Endodermal cell (in vitro differentiated cells): ENCODE results near the gene SRGAP1. TPM values are rescaled to one million over a fixed set of nuclear protein-coding genes. Genes with fewer than 3 reads are reported as not detected.

Experiments
- DNase-seq: peaks from one replicate; pipeline ENCODE4 v3.0.0-alpha.2; 2017
- H3K27ac ChIP-seq: 2 replicates; pipeline ENCODE4 v1.5.1; 2013; ENCODE audit warnings: mild to moderate bottlenecking, low read depth, low read length, moderate library complexity
- H3K27me3 ChIP-seq: 2 replicates; pipeline ENCODE4 v1.6.1; 2013; ENCODE audit warnings: mild to moderate bottlenecking, low read length, moderate library complexity; ENCODE audit not compliant: insufficient read depth, control insufficient read depth, poor library complexity, severe bottlenecking
- H3K36me3 ChIP-seq: 2 replicates; pipeline ENCODE4 v1.7.0; 2013; ENCODE audit warnings: mild to moderate bottlenecking, low read length, moderate library complexity; ENCODE audit not compliant: control insufficient read depth, insufficient read depth
- H3K4me1 ChIP-seq: one replicate; pipeline ENCODE4 v1.7.0; 2013; ENCODE audit warnings: low read length; ENCODE audit not compliant: control insufficient read depth, insufficient read depth
- H3K4me3 ChIP-seq: 2 replicates; pipeline ENCODE4 v1.5.1; 2013; ENCODE audit warnings: mild to moderate bottlenecking, low read length, moderate library complexity
- H3K9ac ChIP-seq: 2 replicates; pipeline ENCODE4 v1.6.1; 2013; ENCODE audit warnings: mild to moderate bottlenecking, low read length, moderate library complexity; ENCODE audit not compliant: poor library complexity, severe bottlenecking; ENCODE audit errors: extremely low read depth
- H3K9me3 ChIP-seq: 2 replicates; pipeline ENCODE4 v1.6.1; 2013; ENCODE audit warnings: mild to moderate bottlenecking, low read length, moderate library complexity; ENCODE audit not compliant: control insufficient read depth
- H3K27ac Mint-ChIP-seq: 2 replicates; pipeline ENCODE4 v1.8.0; 2020; ENCODE audit warnings: mixed read lengths
- H3K27me3 Mint-ChIP-seq: 2 replicates; pipeline ENCODE4 v1.8.0; 2021; ENCODE audit warnings: mild to moderate bottlenecking, mixed read lengths; ENCODE audit not compliant: insufficient read depth
- H3K36me3 Mint-ChIP-seq: 2 replicates; pipeline ENCODE4 v1.8.0; 2020; ENCODE audit warnings: low read depth, mixed read lengths
- H3K4me1 Mint-ChIP-seq: 2 replicates; pipeline ENCODE4 v1.8.0; 2020; ENCODE audit warnings: mixed read lengths
- H3K4me3 Mint-ChIP-seq: 2 replicates; pipeline ENCODE4 v1.8.0; 2020; ENCODE audit warnings: mild to moderate bottlenecking, moderate library complexity, mixed read lengths
- H3K9me3 Mint-ChIP-seq: 2 replicates; pipeline ENCODE4 v1.8.0; 2020; ENCODE audit warnings: mild to moderate bottlenecking, mixed read lengths
- CTCF ChIP-seq: fragments of 200-600 bp; sonication (generic); conservative IDR thresholded peaks from 2 replicates; pipeline ENCODE4 v1.5.0; 2021; ENCODE audit warnings: antibody characterized with exemption, mild to moderate bottlenecking
- WGBS, 2 experiments: methylation state at CpG; one replicate each; pipeline versions ENCODE4 v1.1.5 to v1.1.7; 2013; ENCODE audit warnings: missing lambda C conversion rate in 2 of 2, mixed read lengths in 1 of 2; ENCODE audit not compliant: insufficient coverage in 1 of 2, insufficient read length in 1 of 2; 5-methylcytosine and 5-hydroxymethylcytosine counted together
- total RNA-seq, 2 donors: library from RNA; stranded (reverse); fragmentation: NEBNext Ultra II Directional in 1 of 2; extraction: Animal tissue kit (Norgen Biotek cat#: 25700) in 1 of 2; gene quantifications; 2 replicates in 1 of 2; 3 replicates in 1 of 2; pipeline ENCODE4 v1.2.1, GENCODE V29; 2021

The SRGAP1 gene
- total RNA-seq, 2 donors from 2014 or later, result 10.6 to 13.4 TPM

- no peak overlapping the region for H3K4me3 Mint-ChIP-seq
- no peak for DNase-seq
Measured at GRCh38 chr12:63976902-63977395, 132.4 kb downstream of the SRGAP1 start.

DNA sequence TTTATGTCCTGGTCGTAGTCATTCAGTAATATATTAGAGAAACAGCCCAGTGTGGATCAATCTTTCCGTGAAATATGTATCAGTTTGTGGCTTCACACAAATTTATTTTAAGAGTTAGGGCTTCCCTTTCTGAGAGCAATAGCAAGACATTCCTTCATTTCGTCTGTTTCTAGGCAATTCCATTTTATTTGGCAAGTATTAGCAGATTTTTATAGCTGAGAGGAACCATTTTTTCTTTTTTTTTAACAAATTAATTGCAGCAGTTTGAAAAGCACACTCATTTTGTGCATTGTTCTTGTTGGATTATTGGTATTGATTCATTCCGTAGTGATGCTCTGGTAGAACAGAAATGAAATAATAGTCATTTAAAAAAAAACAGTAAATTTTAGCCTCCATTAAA is 132.9 kb downstream of the SRGAP1 start:
- no peak overlapping the region for H3K4me3 ChIP-seq
- no peak for TF ChIP-seq CTCF
- H3K27me3 ChIP-seq, result no peaks in the 10 kb centered on the region
- WGBS, 2 experiments, result 93 to 100% methylated on average over 2 to 3 of the region's 4 CpGs
- DNase-seq, result no peak
- H3K27ac Mint-ChIP-seq, result no peak overlapping the region
- H3K4me1 Mint-ChIP-seq, result no peaks in the 10 kb centered on the region
- no peaks in the 10 kb centered on the region for H3K4me1 ChIP-seq
- no peaks in the 10 kb centered on the region for H3K27me3 Mint-ChIP-seq
- no peaks in the 10 kb centered on the region for H3K36me3 Mint-ChIP-seq
- H3K9ac ChIP-seq, result no peak overlapping the region
- H3K9me3 ChIP-seq, result no peaks in the 10 kb centered on the region
- no peaks in the 10 kb centered on the region for H3K36me3 ChIP-seq
- no peak overlapping the region for H3K4me3 Mint-ChIP-seq
- H3K27ac ChIP-seq, result no peak overlapping the region
- H3K9me3 Mint-ChIP-seq, result no peaks in the 10 kb centered on the region

More at GRCh38 chr12:63976902-63977395, 132.4 kb downstream of the SRGAP1 start:
- H3K9me3 ChIP-seq, result no peaks in the 10 kb centered on the region
- no peaks in the 10 kb centered on the region for H3K4me1 ChIP-seq
- no peak overlapping the region for H3K9ac ChIP-seq
- no peak overlapping the region for H3K27ac ChIP-seq
- Mint-ChIP-seq H3K4me1 (no peaks in the 10 kb centered on the region), H3K27ac (no peak overlapping the region), H3K9me3 (no peaks in the 10 kb centered on the region), H3K36me3 (no peaks in the 10 kb centered on the region), H3K27me3 (no peaks in the 10 kb centered on the region)
- no peaks in the 10 kb centered on the region for H3K36me3 ChIP-seq
- TF ChIP-seq CTCF, result no peak
- 100% methylated on average over 1 to 4 of the region's 4 CpGs for WGBS, 2 experiments
- H3K27me3 ChIP-seq, result no peaks in the 10 kb centered on the region
- H3K4me3 ChIP-seq, result no peak overlapping the region

- no peaks in the 10 kb centered on the region for H3K4me1 ChIP-seq
- no peak for TF ChIP-seq CTCF
- H3K27me3 ChIP-seq, result no peaks in the 10 kb centered on the region
- no peak overlapping the region for H3K9ac ChIP-seq
- no peak overlapping the region for H3K4me3 ChIP-seq
- DNase-seq, result no peak
- no peaks in the 10 kb centered on the region for H3K36me3 ChIP-seq
- Mint-ChIP-seq H3K27me3 (no peaks in the 10 kb centered on the region), H3K4me3 (no peak overlapping the region), H3K9me3 (no peaks in the 10 kb centered on the region), H3K36me3 (no peaks in the 10 kb centered on the region), H3K4me1 (no peaks in the 10 kb centered on the region), H3K27ac (no peak overlapping the region)
- H3K9me3 ChIP-seq, result no peaks in the 10 kb centered on the region
- 82% methylated on average over 1 of the region's 1 CpG; no CpG with 5 or more reads in 1 of the 2 experiments for WGBS, 2 experiments
- no peak overlapping the region for H3K27ac ChIP-seq
Measured at GRCh38 chr12:63978519-63978918, 134.0 kb downstream of the SRGAP1 start.
